ENCODE data around the gene NEK11.
"Not testable (repeated sequence)": the region's sequence is repeated elsewhere in the genome, so short reads cannot be mapped to it uniquely, and the experiment has no call there.

The NEK11 gene

DNA sequence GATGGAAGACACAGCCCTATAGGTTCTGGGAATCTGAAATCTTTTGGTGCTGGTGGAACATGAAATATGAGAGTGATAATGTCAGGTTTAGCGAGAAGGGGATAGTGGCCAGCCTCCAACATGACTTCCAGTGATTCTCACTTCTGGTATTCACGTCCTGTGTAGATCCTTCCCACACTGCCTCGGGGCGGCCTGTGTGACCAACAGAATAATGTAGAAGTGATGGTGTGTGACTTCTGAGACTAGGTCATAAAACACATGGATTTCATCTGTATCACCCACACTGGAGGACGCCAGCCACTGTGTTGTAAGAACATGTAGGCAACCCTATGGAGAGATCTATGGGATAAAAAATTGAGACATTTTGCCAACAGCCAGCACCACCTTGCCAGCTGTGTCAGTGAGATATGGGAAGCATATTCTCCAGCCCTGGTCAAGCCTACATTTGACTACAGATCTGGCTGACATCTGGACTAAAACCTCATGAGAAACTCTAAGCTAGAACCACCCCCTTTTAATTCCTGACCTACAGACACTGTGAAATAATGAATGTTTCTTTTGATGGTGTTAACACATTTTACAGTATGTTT, 329.4 kb downstream of the NEK11 start:
- DNase-seq (ENCODE audit: extremely low spot score): no peak
- POLR2A ChIA-PET: no interaction called here
- CTCF ChIA-PET: no interaction called here
- no peak for TF ChIP-seq SUZ12 (IDR thresholded peaks at IDR 0.05)
- TF ChIP-seq FOXK2 (IDR thresholded peaks at IDR 0.05): no peak
- no peak for TF ChIP-seq SP1 (IDR thresholded peaks at IDR 0.05)
- TF ChIP-seq LEF1 (IDR thresholded peaks at IDR 0.05; ENCODE audit: borderline replicate concordance): no peak
- TF ChIP-seq FOXM1 (IDR thresholded peaks at IDR 0.05; ENCODE audit: borderline replicate concordance): no peak
- TF ChIP-seq ELF4 (IDR thresholded peaks at IDR 0.05): no peak
- no peak for TF ChIP-seq L3MBTL2 (conservative IDR thresholded peaks at IDR 0.05)
- no peak for TF ChIP-seq NFRKB (IDR thresholded peaks at IDR 0.05)
- no peak for TF ChIP-seq TARDBP (IDR thresholded peaks at IDR 0.05)
- TF ChIP-seq ARNT (IDR thresholded peaks at IDR 0.05): no peak
- TF ChIP-seq HDGF (IDR thresholded peaks at IDR 0.05; ENCODE audit: borderline replicate concordance): no peak
- no peak for TF ChIP-seq ZNF384 (IDR thresholded peaks at IDR 0.05)
- no peak for TF ChIP-seq FOXA1 (IDR thresholded peaks at IDR 0.05)
- TF ChIP-seq CTBP1 (IDR thresholded peaks at IDR 0.05; ENCODE audit: borderline replicate concordance): no peak
- no peak for TF ChIP-seq BHLHE40 (IDR thresholded peaks at IDR 0.05; ENCODE audit: borderline replicate concordance)
- TF ChIP-seq, protein P1, sequence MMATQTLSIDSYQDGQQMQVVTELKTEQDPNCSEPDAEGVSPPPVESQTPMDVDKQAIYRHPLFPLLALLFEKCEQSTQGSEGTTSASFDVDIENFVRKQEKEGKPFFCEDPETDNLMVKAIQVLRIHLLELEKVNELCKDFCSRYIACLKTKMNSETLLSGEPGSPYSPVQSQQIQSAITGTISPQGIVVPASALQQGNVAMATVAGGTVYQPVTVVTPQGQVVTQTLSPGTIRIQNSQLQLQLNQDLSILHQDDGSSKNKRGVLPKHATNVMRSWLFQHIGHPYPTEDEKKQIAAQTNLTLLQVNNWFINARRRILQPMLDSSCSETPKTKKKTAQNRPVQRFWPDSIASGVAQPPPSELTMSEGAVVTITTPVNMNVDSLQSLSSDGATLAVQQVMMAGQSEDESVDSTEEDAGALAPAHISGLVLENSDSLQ (IDR thresholded peaks at IDR 0.05): no peak

DNA sequence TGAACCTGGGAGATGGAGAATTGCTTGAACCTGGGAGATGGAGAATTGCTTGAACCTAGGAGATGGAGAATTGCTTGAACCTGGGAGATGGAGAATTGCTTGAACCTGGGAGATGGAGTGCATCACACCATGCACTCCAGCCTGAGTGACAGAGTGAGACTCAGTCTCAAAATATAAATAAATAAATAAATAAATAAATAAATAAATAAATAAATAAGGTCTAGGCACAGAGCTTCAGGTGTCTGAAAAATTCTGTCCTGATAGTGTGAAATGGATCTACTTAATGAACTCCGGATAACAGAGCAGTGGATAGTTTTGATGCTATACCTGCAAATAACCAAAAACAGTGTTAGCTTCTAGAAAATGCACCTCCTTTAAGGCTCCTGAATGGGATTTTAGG, 330.6 kb downstream of the NEK11 start:
- no peak for TF ChIP-seq TARDBP (IDR thresholded peaks at IDR 0.05)
- no peak for TF ChIP-seq ARNT (IDR thresholded peaks at IDR 0.05)
- TF ChIP-seq SP1 (IDR thresholded peaks at IDR 0.05): no peak
- no peak for TF ChIP-seq BHLHE40 (IDR thresholded peaks at IDR 0.05; ENCODE audit: borderline replicate concordance)
- TF ChIP-seq FOXA1 (IDR thresholded peaks at IDR 0.05): no peak
- no peak for TF ChIP-seq HDGF (IDR thresholded peaks at IDR 0.05; ENCODE audit: borderline replicate concordance)
- no peak for TF ChIP-seq FOXM1 (IDR thresholded peaks at IDR 0.05; ENCODE audit: borderline replicate concordance)
- no peak for TF ChIP-seq CTBP1 (IDR thresholded peaks at IDR 0.05; ENCODE audit: borderline replicate concordance)
- no peak for TF ChIP-seq ELF4 (IDR thresholded peaks at IDR 0.05)
- TF ChIP-seq SUZ12 (IDR thresholded peaks at IDR 0.05): no peak
- TF ChIP-seq, protein P1 (IDR thresholded peaks at IDR 0.05): no peak
- TF ChIP-seq L3MBTL2 (conservative IDR thresholded peaks at IDR 0.05): no peak
- no peak for TF ChIP-seq NFRKB (IDR thresholded peaks at IDR 0.05)
- no peak for TF ChIP-seq FOXK2 (IDR thresholded peaks at IDR 0.05)
- TF ChIP-seq LEF1 (IDR thresholded peaks at IDR 0.05; ENCODE audit: borderline replicate concordance): no peak
- no peak for TF ChIP-seq ZNF384 (IDR thresholded peaks at IDR 0.05)
- ChIA-PET CTCF (no interaction called here), POLR2A (no interaction called here)
- DNase-seq (ENCODE audit: extremely low spot score): no peak

DNA sequence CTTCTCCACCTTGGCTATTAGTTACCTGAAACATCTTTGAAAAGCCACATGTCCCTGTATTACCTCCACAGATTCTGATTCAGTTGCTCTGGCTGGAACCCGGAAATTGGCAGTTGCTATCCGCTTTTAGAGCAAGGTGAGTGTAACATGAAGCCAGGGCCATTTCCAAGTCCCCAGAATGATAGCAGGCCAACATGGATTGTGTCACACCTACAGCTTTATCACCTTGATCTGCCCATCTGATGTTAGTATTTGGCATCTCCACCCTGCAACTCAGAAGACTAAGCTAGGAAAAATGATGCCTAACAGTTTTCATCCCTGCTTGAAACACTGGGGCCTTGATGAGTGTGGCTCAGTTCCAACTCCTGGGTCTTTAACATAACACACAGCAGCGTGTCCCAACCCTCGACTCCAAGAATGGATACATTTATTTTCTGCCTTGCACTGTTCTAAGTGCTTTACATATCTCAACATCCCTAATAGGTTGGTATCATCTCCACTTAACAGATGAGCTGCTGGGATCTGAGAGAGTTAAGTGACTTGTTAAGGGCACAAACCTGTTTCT, 333.6 kb downstream of the NEK11 start:
- no peak for TF ChIP-seq HDGF (IDR thresholded peaks at IDR 0.05; ENCODE audit: borderline replicate concordance)
- TF ChIP-seq ZNF384 (IDR thresholded peaks at IDR 0.05): no peak
- TF ChIP-seq ELF4 (IDR thresholded peaks at IDR 0.05): no peak
- TF ChIP-seq TARDBP (IDR thresholded peaks at IDR 0.05): no peak
- no peak for TF ChIP-seq SUZ12 (IDR thresholded peaks at IDR 0.05)
- no peak for TF ChIP-seq NFRKB (IDR thresholded peaks at IDR 0.05)
- TF ChIP-seq FOXA1 (IDR thresholded peaks at IDR 0.05): no peak
- no peak for TF ChIP-seq FOXK2 (IDR thresholded peaks at IDR 0.05)
- no peak for TF ChIP-seq SP1 (IDR thresholded peaks at IDR 0.05)
- TF ChIP-seq FOXM1 (IDR thresholded peaks at IDR 0.05; ENCODE audit: borderline replicate concordance): no peak
- no peak for TF ChIP-seq BHLHE40 (IDR thresholded peaks at IDR 0.05; ENCODE audit: borderline replicate concordance)
- TF ChIP-seq L3MBTL2 (conservative IDR thresholded peaks at IDR 0.05): no peak
- TF ChIP-seq LEF1 (IDR thresholded peaks at IDR 0.05; ENCODE audit: borderline replicate concordance): no peak
- TF ChIP-seq CTBP1 (IDR thresholded peaks at IDR 0.05; ENCODE audit: borderline replicate concordance): no peak
- ChIA-PET POLR2A (no interaction called here), CTCF (no interaction called here)
- no peak for DNase-seq (ENCODE audit: extremely low spot score)

DNA sequence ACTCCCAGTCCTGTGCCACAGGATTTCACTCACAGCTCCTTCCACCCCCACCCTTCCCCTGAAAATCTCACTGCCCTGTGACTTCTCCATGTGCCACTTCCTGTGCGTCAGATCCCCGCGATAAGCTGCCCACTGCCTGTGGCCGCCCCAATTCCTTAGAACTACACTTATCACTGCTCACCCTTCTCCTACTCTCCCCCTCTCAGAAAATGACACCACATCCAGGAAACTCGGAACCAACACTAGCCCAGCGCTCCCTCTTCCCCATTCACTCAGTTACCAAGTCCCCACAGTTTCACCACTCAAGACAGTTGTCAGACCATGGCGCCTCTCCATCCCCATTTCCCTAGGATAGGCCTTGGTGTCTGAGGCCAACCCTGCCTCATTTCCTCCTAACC, 334.4 kb downstream of the NEK11 start:
- CTCF ChIA-PET: not testable (repeated sequence)

DNA sequence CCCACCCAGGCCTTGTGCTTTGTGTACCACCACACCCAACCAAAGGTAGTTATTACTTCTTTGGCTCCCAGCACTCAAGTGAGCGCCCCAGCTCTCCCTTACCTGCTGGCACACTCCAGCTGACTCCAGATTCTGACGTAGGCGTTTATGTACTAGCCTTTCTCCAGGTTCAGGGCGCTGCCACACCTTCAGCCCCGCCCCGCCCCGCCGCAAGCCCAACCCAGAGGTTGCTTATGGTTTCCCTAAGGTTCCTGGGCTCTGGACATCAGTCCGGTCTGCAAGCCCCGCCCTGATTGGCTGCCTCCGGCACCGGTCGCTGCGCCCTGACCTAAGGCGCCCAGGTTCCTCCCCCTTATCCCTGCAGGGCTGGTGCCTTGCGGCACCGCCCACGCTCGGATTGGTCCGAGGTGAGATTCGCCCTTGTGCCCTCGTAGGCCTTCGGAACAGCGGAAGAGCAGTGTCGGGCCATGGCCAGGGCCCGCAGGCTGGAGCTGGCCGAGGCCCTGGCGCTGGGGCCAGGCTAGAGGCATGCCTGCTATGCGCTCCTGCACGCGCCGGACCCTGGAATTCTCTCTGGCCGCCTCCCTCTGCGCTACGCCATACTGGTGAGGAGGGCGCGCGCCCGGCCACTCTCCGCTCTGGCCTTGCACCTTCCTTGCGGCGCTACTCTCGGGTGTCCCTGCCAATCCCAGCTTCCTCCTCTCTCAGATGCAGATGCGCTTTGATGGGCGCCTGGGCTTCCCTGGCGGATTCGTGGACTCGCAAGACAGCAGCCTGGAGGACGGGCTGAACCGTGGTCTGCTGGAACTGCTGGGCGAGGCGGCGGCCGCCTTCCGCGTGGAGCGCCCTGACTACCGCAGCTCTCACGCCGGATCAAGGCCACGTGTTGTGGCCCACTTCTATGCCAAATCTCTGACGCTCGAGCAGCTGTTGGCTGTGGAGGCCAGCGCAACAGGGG, 335.1 kb downstream of the NEK11 start:
- CTCF ChIA-PET: no interaction called here
- POLR2A ChIA-PET: no interaction called here
- DNase-seq (ENCODE audit: extremely low spot score): no peak
- TF ChIP-seq NFRKB (IDR thresholded peaks at IDR 0.05) (no peak), FOXM1 (IDR thresholded peaks at IDR 0.05; ENCODE audit: borderline replicate concordance) (no peak), ARNT (IDR thresholded peaks at IDR 0.05) (no peak), SUZ12 (IDR thresholded peaks at IDR 0.05) (no peak), SP1 (IDR thresholded peaks at IDR 0.05) (no peak), FOXA1 (IDR thresholded peaks at IDR 0.05) (no peak), ZNF384 (IDR thresholded peaks at IDR 0.05) (no peak)
- TF ChIP-seq, protein P1 (IDR thresholded peaks at IDR 0.05): no peak

More for the DNA sequence above, 334.4 kb downstream of the NEK11 start:
- POLR2A ChIA-PET; DNase-seq (ENCODE audit: extremely low spot score): not testable (repeated sequence)

All from HEK293T (cell line).